Esophagus muscularis mucosa (tissue), 4 donors: Measurements from ENCODE around the gene C6orf136. TPM values are rescaled to one million over a fixed set of nuclear protein-coding genes. Genes with fewer than 3 reads are reported as not detected.
A peak's percentile ranks its signal among the peaks of the same experiment; 100 is the strongest.

Source experiments
- DNase-seq: peaks from one replicate; pipeline ENCODE4 v3.0.0-alpha.2; 2017; ENCODE audit errors: extremely low spot score
- H3K27ac ChIP-seq, 4 donors: fragments of 200-600 bp; sonication (generic); replicated peaks in 1 of 4; 1 replicate in 3 of 4; 2 replicates in 1 of 4; pipeline ENCODE4 v1.5.1; 2016 to 2019; ENCODE audit warnings: mild to moderate bottlenecking in 1 of 4
- H3K27me3 ChIP-seq, 4 donors: fragments of 200-600 bp; sonication (generic); one replicate each; pipeline versions ENCODE4 v1.5.1 to v1.6.0; 2016 to 2019
- H3K36me3 ChIP-seq, 4 donors: fragments of 200-600 bp; sonication (generic); one replicate each; pipeline ENCODE4 v1.5.1; 2016 to 2019
- H3K4me1 ChIP-seq, 4 donors: fragments of 200-600 bp; sonication (generic); one replicate each; pipeline ENCODE4 v1.5.1; 2016 to 2019
- H3K4me3 ChIP-seq, 4 donors: fragments of 200-600 bp; sonication (generic); 1 replicate in 2 of 4; 2 replicates in 2 of 4; pipeline ENCODE4 v1.5.1; 2016 to 2019; ENCODE audit warnings: mild to moderate bottlenecking in 4 of 4, moderate library complexity in 1 of 4
- H3K9me3 ChIP-seq, 4 donors: fragments of 200-600 bp; sonication (generic); 1 replicate in 3 of 4; 2 replicates in 1 of 4; pipeline ENCODE4 v1.5.1; 2016 to 2019
- EP300 ChIP-seq: sonication (generic); formaldehyde crosslinking; IDR thresholded peaks from one replicate; pipeline ENCODE4 v1.6.1; 2017; ENCODE audit warnings: antibody characterized with exemption
- POLR2A ChIP-seq: fragments of 450-650 bp; IDR thresholded peaks from one replicate; pipeline ENCODE4 v1.6.1; 2017; ENCODE audit warnings: antibody characterized with exemption, moderate library complexity, mild to moderate bottlenecking, low read depth
- POLR2AphosphoS5 ChIP-seq, 2 donors: sonication (generic); formaldehyde crosslinking; IDR thresholded peaks; one replicate each; pipeline ENCODE4 v1.6.1; 2017; ENCODE audit warnings: antibody characterized with exemption in 2 of 2
- WGBS: methylation state at CpG from one replicate; pipeline ENCODE4 v1.1.5; 2018; 5-methylcytosine and 5-hydroxymethylcytosine counted together
- intact Hi-C: fragments of 100-400 bp; cut with DNase I; formaldehyde crosslinking; loops from one replicate; pipeline ENCODE4 v1.15.1; 2023
- total RNA-seq, 4 donors: library from RNA; depleted of rRNA; stranded (reverse); fragments of >200 nt; gene quantifications; one replicate each; pipeline versions ENCODE4 v1.1.0 to v1.2.1, GENCODE V29; 2016
- TF ChIP-seq, protein P1 (sequence below), 3 experiments: fragments of 200-600 bp in 2 of 3; fragments of 450-650 bp in 1 of 3; sonication (generic) in 2 of 3; IDR thresholded peaks; one replicate each; pipeline ENCODE4 v1.5.1; 2017 to 2019; ENCODE audit warnings: antibody characterized with exemption in 3 of 3, mild to moderate bottlenecking in 2 of 3, moderate library complexity in 1 of 3

The C6orf136 gene
- total RNA-seq, 4 donors from 2014 or later: 8.0 to 28.2 (median 24.0) TPM

GRCh38 chr6:30647242-30648116 lies 546 bp downstream of the C6orf136 start:
- Histone ChIP-seq H3K9me3 (no peaks in the 10 kb centered on the region), H3K27ac (peak overlapping the region; percentile 93 to 99 (median 98)), H3K36me3 (peaks cover 15 to 63% (median 39%) of the 10 kb centered on the region in 4 donors), H3K27me3 (no peaks in the 10 kb centered on the region), H3K4me1 (peaks cover 14 to 34% (median 25%) of the 10 kb centered on the region in 4 donors), H3K4me3 (peak overlapping the region; percentile 93 to 100 (median 100))
- intact Hi-C loops: loop anchor here (1.0 kb wide), 1 partner anchor 25 kb away; no protein-coding TSS in a partner anchor
- 4% methylated on average over 13 of the region's 78 CpGs for WGBS
- TF ChIP-seq EP300 (no peak), POLR2AphosphoS5 (IDR thresholded peaks at IDR 0.05) (peak; percentile 3 to 43)
- DNase-seq: no peak

GRCh38 chr6:30651143-30651542 lies 4.2 kb downstream of the C6orf136 start:
- WGBS: 90% methylated on average over 12 of the region's 12 CpGs
- DNase-seq: no peak
- intact Hi-C loops: no loop called here

DNA sequence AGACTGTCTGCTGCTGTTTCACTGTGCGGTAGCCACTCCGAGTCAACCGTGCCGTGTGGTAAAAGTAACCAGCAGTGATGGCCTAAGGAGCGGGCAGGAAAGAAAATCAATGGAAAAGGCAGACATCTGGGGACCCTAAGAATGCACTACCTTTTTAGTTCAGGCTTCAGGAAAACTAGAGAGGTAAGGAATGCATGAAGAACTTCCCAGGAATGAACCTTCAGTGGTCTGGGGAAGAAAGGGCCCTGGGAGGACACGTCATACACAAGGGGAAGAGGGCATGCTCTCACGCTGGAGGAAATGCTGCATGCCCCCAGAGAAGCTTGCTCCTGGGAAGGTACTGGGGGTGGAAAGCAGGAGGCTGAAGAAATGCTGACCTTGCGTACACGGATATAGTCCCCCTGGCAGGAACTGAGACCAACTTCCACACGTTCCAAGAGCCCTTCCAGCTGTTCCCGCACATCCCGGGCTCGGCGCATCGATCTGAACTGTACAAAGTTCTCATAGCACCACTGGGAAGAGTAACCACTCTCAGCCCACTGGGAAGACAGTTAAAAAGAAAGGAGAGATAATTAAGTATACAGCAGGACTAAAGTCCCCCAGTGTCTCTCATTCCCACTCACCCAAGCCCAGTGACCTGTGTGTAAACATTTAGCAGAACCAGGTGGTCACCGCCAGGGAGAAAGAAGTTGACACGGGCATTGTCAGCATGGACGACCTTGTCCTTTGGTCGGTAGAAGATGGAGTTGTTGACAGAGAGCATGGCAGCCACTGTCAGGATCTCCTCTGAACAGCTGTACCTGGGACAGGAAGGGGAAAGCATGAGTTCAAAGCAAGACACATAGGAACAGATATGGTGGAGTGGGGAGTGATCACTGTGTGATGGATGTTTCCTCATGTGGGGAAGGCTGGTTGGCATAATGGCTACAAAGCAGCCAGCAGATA lies 8.1 kb downstream of the C6orf136 start:
- no peaks in the 10 kb centered on the region for H3K9me3 ChIP-seq
- H3K27me3 ChIP-seq: no peaks in the 10 kb centered on the region
- H3K4me1 ChIP-seq: no peaks in the 10 kb centered on the region
- no peak for DNase-seq
- TF ChIP-seq EP300: no peak
- TF ChIP-seq POLR2A: no peak
- TF ChIP-seq, protein P1, sequence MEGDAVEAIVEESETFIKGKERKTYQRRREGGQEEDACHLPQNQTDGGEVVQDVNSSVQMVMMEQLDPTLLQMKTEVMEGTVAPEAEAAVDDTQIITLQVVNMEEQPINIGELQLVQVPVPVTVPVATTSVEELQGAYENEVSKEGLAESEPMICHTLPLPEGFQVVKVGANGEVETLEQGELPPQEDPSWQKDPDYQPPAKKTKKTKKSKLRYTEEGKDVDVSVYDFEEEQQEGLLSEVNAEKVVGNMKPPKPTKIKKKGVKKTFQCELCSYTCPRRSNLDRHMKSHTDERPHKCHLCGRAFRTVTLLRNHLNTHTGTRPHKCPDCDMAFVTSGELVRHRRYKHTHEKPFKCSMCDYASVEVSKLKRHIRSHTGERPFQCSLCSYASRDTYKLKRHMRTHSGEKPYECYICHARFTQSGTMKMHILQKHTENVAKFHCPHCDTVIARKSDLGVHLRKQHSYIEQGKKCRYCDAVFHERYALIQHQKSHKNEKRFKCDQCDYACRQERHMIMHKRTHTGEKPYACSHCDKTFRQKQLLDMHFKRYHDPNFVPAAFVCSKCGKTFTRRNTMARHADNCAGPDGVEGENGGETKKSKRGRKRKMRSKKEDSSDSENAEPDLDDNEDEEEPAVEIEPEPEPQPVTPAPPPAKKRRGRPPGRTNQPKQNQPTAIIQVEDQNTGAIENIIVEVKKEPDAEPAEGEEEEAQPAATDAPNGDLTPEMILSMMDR (IDR thresholded peaks at IDR 0.05): no peak
- TF ChIP-seq POLR2AphosphoS5 (IDR thresholded peaks at IDR 0.05): no peak
- peaks cover 76 to 100% (median 96%) of the 10 kb centered on the region in 4 donors for H3K36me3 ChIP-seq
- 87% methylated on average over 19 of the region's 19 CpGs for WGBS
- no peak overlapping the region for H3K27ac ChIP-seq
- no peak overlapping the region for H3K4me3 ChIP-seq
- intact Hi-C loops: no loop called here

More at GRCh38 chr6:30651143-30651542, 4.2 kb downstream of the C6orf136 start:
- peaks cover 45 to 67% (median 61%) of the 10 kb centered on the region in 4 donors for H3K36me3 ChIP-seq
- no peaks in the 10 kb centered on the region for H3K9me3 ChIP-seq
- no peaks in the 10 kb centered on the region for H3K27me3 ChIP-seq
- TF ChIP-seq POLR2A (no peak), POLR2AphosphoS5 (IDR thresholded peaks at IDR 0.05) (no peak), EP300 (no peak)
- TF ChIP-seq, protein P1 (IDR thresholded peaks at IDR 0.05): no peak
- peaks cover 14 to 27% (median 24%) of the 10 kb centered on the region in 4 donors for H3K4me1 ChIP-seq
- H3K4me3 ChIP-seq: no peak overlapping the region
- H3K27ac ChIP-seq: no peak overlapping the region

GRCh38 chr6:30655743-30656094 lies 8.8 kb downstream of the C6orf136 start:
- no peaks in the 10 kb centered on the region for H3K27me3 ChIP-seq
- TF ChIP-seq, protein P1 (IDR thresholded peaks at IDR 0.05): no peak
- no peak for TF ChIP-seq EP300
- TF ChIP-seq POLR2A: no peak
- TF ChIP-seq POLR2AphosphoS5 (IDR thresholded peaks at IDR 0.05): no peak
- 98% methylated on average over 3 of the region's 3 CpGs for WGBS

DNA sequence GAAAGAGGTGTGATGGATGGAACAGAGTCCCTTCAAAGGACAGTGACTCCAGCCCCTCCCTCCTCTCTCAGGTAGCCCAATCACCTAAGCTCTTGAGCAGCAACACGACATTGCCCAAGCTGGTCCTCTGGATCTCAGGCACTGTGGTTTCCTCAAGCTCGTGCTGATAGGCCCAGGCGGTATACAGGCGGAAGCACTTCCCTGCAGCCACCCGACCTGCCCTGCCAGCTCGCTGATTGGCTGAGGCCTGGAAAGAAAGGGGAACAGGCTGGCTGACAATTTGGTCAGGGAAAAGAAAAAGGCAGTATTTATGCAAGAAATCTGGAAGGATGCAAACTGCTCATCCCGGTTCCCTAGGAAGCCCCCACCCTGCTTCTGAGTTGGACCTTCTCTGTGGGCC lies 9.6 kb downstream of the C6orf136 start:
- 86% methylated on average over 7 of the region's 7 CpGs for WGBS
- Histone ChIP-seq H3K4me1 (no peaks in the 10 kb centered on the region), H3K36me3 (peaks cover 89 to 100% (median 100%) of the 10 kb centered on the region in 4 donors), H3K27me3 (no peaks in the 10 kb centered on the region), H3K27ac (no peak overlapping the region), H3K4me3 (no peak overlapping the region), H3K9me3 (no peaks in the 10 kb centered on the region)
- TF ChIP-seq EP300 (no peak), POLR2AphosphoS5 (IDR thresholded peaks at IDR 0.05) (no peak), POLR2A (no peak)
- TF ChIP-seq, protein P1 (IDR thresholded peaks at IDR 0.05): no peak
- DNase-seq: no peak
- intact Hi-C loops: no loop called here

More at GRCh38 chr6:30655743-30656094, 8.8 kb downstream of the C6orf136 start:
- Histone ChIP-seq H3K4me1 (no peaks in the 10 kb centered on the region), H3K4me3 (no peak overlapping the region), H3K27ac (no peak overlapping the region), H3K9me3 (no peaks in the 10 kb centered on the region), H3K36me3 (peaks cover 82 to 100% (median 100%) of the 10 kb centered on the region in 4 donors)
- no peak for DNase-seq
- intact Hi-C loops: no loop called here
